Measurements from ENCODE around the gene TIMM10. TPM values are rescaled to one million over a fixed set of nuclear protein-coding genes. Genes with fewer than 3 reads are reported as not detected.

Gene TIMM10, protein sequence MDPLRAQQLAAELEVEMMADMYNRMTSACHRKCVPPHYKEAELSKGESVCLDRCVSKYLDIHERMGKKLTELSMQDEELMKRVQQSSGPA
- 10 to 100 TPM; 37.2 to 56.4 (median 45.9) TPM for total RNA-seq

DNA sequence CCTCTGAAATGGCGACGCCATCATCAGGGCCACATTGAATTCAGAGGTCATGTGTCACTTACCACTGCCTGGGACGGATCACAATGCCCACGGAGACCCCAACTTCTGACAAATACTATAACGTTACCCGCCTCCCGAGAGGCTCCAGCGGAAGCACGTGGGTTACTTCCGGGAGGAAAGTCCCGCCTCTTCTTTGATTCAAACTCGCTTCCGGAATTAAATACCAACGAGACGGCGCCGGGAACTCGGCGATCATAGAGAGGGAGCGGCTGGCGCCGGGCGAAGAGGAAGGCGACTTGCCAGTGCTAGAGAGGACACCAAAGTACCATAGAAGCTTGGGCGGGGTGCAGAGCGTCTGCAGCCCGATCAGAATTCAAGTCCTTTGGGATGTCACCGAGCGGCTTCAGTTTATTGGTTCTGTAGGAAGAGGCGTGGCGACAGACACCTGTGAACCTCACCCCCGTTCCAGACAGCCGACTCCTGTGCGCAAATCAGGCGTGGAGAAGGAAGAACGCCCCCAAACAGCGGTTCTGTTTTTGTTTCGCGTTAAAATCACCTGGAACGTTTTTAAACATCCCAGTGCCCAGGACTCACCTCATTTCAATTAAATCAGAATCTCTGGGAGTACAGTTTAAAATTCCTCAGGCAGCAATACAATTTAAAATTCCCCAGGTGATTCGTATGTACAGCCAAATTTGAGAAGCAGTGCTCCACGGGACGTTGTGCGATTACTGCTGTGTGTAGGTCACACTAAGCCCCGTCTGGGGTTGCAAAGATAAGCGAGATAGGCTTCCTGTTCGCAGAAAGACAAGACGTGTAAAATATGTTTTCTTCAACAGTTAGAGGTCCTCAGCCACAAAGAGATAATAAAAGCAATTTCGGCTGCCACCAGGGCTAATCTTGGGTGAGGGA is at the start of gene TIMM10:
Gene TIMM10 (minus strand): TSS at position 159 of the 912 bp plus-strand sequence. CDS start 565 bp downstream, outside the sequence.
- no peaks in the 10 kb centered on the region for H3K27me3 ChIP-seq
- H3K4me1 ChIP-seq: peaks cover 0 to 5% of the 10 kb centered on the region in 2 donors
- TF ChIP-seq POLR2A (IDR thresholded peaks at IDR 0.05): no peak
- TF ChIP-seq, protein P1, sequence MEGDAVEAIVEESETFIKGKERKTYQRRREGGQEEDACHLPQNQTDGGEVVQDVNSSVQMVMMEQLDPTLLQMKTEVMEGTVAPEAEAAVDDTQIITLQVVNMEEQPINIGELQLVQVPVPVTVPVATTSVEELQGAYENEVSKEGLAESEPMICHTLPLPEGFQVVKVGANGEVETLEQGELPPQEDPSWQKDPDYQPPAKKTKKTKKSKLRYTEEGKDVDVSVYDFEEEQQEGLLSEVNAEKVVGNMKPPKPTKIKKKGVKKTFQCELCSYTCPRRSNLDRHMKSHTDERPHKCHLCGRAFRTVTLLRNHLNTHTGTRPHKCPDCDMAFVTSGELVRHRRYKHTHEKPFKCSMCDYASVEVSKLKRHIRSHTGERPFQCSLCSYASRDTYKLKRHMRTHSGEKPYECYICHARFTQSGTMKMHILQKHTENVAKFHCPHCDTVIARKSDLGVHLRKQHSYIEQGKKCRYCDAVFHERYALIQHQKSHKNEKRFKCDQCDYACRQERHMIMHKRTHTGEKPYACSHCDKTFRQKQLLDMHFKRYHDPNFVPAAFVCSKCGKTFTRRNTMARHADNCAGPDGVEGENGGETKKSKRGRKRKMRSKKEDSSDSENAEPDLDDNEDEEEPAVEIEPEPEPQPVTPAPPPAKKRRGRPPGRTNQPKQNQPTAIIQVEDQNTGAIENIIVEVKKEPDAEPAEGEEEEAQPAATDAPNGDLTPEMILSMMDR (IDR thresholded peaks at IDR 0.05): no peak
- TF ChIP-seq POLR2AphosphoS5 (IDR thresholded peaks at IDR 0.05): peak in 2 of 3 donors; percentile 39 to 67
- intact Hi-C loops (cut with DNase I; ENCODE audit: low total_unique reads): no loop called here
- peak within 1 kb of the TSS; percentile 60 to 79 (median 76) for H3K4me3 ChIP-seq
- H3K36me3 ChIP-seq: no peaks in the 10 kb centered on the region
- no peaks in the 10 kb centered on the region for H3K9me3 ChIP-seq
- peak; percentile 96 to 97 for DNase-seq (ENCODE audit: low spot score in 2 of 2)
- peak within 1 kb of the TSS; percentile 83 for H3K27ac ChIP-seq

DNA sequence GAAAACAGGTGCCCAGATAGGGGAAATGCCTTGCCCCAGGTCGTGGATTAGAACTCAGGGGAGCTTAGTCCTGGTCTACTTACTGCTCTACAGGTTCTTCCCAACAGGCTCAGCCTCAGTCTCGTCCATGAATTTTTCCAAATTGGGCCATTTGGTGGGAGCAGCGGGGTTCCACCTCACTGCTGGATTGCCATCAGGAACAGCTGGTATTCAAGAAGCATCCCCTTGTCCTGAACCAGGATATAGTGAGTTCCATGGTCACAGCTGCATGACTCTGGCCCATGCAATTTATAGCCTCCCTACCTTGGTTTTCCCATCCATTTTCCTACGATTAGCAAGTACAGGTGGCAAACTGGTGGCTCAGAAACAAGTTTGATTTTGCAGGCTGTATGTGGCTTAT is 43.5 kb upstream of the TIMM10 start:
- intact Hi-C loops (cut with DNase I; ENCODE audit: low total_unique reads): no loop called here
- no peaks in the 10 kb centered on the region for H3K4me1 ChIP-seq
- TF ChIP-seq POLR2A (IDR thresholded peaks at IDR 0.05) (no peak), POLR2AphosphoS5 (IDR thresholded peaks at IDR 0.05) (no peak)
- TF ChIP-seq, protein P1 (IDR thresholded peaks at IDR 0.05): no peak
- no peak overlapping the region for H3K27ac ChIP-seq
- no peaks in the 10 kb centered on the region for H3K36me3 ChIP-seq
- H3K9me3 ChIP-seq: no peaks in the 10 kb centered on the region
- no peak for DNase-seq (ENCODE audit: low spot score in 2 of 2)
- H3K4me3 ChIP-seq: no peak overlapping the region
- no peaks in the 10 kb centered on the region for H3K27me3 ChIP-seq

DNA sequence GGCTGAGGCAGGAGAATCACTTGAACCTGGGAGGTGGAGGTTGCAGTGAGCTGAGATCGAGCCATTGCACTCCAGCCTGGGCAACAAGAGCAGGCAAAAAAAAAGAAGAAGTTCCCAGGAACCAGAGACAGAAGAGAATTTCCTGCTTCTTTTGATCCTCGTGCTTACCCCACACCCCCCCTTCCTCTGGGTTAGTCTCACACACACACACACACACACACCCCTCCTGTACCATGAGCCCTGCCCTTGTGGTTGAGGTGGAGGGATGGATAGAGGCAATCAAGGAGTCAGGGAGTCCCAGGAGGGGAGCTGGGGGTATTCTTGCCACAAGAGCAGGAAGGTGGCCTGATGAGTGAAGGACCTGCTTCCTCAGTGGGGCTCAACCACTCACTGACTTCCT is 41.1 kb upstream of the TIMM10 start:
- Histone ChIP-seq H3K9me3 (no peaks in the 10 kb centered on the region), H3K27me3 (no peaks in the 10 kb centered on the region), H3K4me1 (peaks cover 0 to 7% of the 10 kb centered on the region in 2 donors), H3K4me3 (no peak overlapping the region), H3K36me3 (no peaks in the 10 kb centered on the region), H3K27ac (no peak overlapping the region)
- no peak for DNase-seq (ENCODE audit: low spot score in 2 of 2)
- intact Hi-C loops (cut with DNase I; ENCODE audit: low total_unique reads): no loop called here
- TF ChIP-seq POLR2A (IDR thresholded peaks at IDR 0.05): no peak
- TF ChIP-seq, protein P1 (IDR thresholded peaks at IDR 0.05): no peak
- TF ChIP-seq POLR2AphosphoS5 (IDR thresholded peaks at IDR 0.05): no peak

DNA sequence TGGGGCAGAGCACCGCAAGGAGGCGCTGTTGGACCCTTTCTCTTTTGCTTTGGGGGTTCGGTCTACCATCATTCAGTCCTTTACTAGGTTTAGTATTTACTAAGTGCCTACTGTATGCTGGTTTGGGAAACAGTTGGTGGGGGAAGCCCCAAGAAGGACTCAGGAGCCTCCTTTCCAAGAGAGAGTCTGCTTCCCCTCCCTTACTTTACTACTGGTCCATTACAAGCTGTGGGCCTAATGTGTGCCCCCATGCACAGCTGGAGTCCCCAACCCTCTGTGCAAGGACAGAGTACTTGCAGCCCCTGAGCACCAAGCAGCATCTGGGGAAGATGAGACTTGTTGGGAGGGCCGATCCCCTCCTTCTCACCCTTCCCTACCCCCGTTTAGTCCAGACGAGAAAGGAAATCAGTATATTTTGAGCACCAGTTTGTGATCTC is 37.8 kb upstream of the TIMM10 start:
- no peak for DNase-seq (ENCODE audit: low spot score in 2 of 2)
- H3K27ac ChIP-seq: peak overlapping the region; percentile 82 to 89
- H3K36me3 ChIP-seq: no peaks in the 10 kb centered on the region
- TF ChIP-seq, protein P1 (IDR thresholded peaks at IDR 0.05): peak in 2 of 3 donors; percentile 82 to 87
- no peak for TF ChIP-seq POLR2A (IDR thresholded peaks at IDR 0.05)
- H3K9me3 ChIP-seq: no peaks in the 10 kb centered on the region
- H3K4me3 ChIP-seq: peak overlapping the region; percentile 78 to 95 (median 85)
- intact Hi-C loops (cut with DNase I; ENCODE audit: low total_unique reads): loop anchor here (5.0 kb wide), 1 partner anchor 69 kb away; no protein-coding TSS in a partner anchor
- H3K27me3 ChIP-seq: no peaks in the 10 kb centered on the region
- peaks cover 0 to 7% of the 10 kb centered on the region in 2 donors for H3K4me1 ChIP-seq

Measured in breast epithelium (tissue), 4 donors.